GM23338 (cell line): Measurements from ENCODE around the gene COL6A3. TPM values are rescaled to one million over a fixed set of nuclear protein-coding genes. Genes with fewer than 3 reads are reported as not detected.

Source experiments
- ATAC-seq: fragments of 200-7000 bp; cut with Tn5 transposase; 3 replicates; pipeline ENCODE4 v1.9.1; 2020
- DNase-seq: peaks from one replicate; pipeline ENCODE4 v3.0.0-alpha.2; 2015; ENCODE audit warnings: low spot score
- H2AFZ ChIP-seq: fragments of 200-600 bp; sonication (generic); 2 replicates; pipeline ENCODE4 v1.8.0; 2016; ENCODE audit warnings: antibody characterized with exemption, mild to moderate bottlenecking, moderate library complexity
- H3F3A ChIP-seq: fragments of 200-600 bp; sonication (generic); replicated peaks from 2 replicates; pipeline ENCODE4 v1.8.0; 2017; ENCODE audit warnings: antibody characterized with exemption, mixed run types, low read depth
- H3K27ac ChIP-seq: fragments of 200-600 bp; sonication (generic); 2 replicates; pipeline ENCODE4 v1.6.1; 2016; ENCODE audit warnings: low read depth
- H3K27me3 ChIP-seq: fragments of 200-600 bp; sonication (generic); 2 replicates; pipeline ENCODE4 v1.8.0; 2016; ENCODE audit warnings: mild to moderate bottlenecking, mixed run types, moderate library complexity; ENCODE audit not compliant: insufficient read depth
- H3K36me3 ChIP-seq: fragments of 200-600 bp; sonication (generic); 2 replicates; pipeline ENCODE4 v1.8.0; 2016; ENCODE audit warnings: mild to moderate bottlenecking; ENCODE audit not compliant: insufficient read depth
- H3K4me1 ChIP-seq: fragments of 200-600 bp; sonication (generic); 2 replicates; pipeline ENCODE4 v1.8.0; 2016; ENCODE audit warnings: mild to moderate bottlenecking, moderate library complexity; ENCODE audit not compliant: insufficient read depth
- H3K4me2 ChIP-seq: fragments of 200-600 bp; sonication (generic); 2 replicates; pipeline ENCODE4 v1.7.1; 2017; ENCODE audit warnings: mixed run types
- H3K4me3 ChIP-seq: fragments of 200-600 bp; sonication (generic); 2 replicates; pipeline ENCODE4 v1.6.1; 2016; ENCODE audit warnings: mixed run types
- H3K79me2 ChIP-seq: fragments of 200-600 bp; sonication (generic); replicated peaks from 2 replicates; pipeline ENCODE4 v1.8.0; 2017; ENCODE audit warnings: mild to moderate bottlenecking; ENCODE audit not compliant: insufficient read depth
- H3K9me2 ChIP-seq: fragments of 200-600 bp; sonication (generic); 2 replicates; pipeline ENCODE4 v1.8.0; 2017; ENCODE audit not compliant: insufficient read depth
- H4K20me1 ChIP-seq: fragments of 200-600 bp; sonication (generic); replicated peaks from 2 replicates; pipeline ENCODE4 v1.8.0; 2017; ENCODE audit warnings: mild to moderate bottlenecking; ENCODE audit not compliant: insufficient read depth
- H3K27ac Mint-ChIP-seq: 2 replicates; pipeline ENCODE4 v1.8.0; 2020; ENCODE audit warnings: inconsistent platforms, mild to moderate bottlenecking, moderate library complexity, mixed read lengths
- H3K27me3 Mint-ChIP-seq: 3 replicates; pipeline ENCODE4 v1.8.0; 2022; ENCODE audit warnings: low read depth, mild to moderate bottlenecking, moderate library complexity, mixed read lengths, inconsistent platforms; ENCODE audit not compliant: insufficient read depth, poor library complexity
- H3K36me3 Mint-ChIP-seq: 3 replicates; pipeline ENCODE4 v1.8.0; 2021; ENCODE audit warnings: low read depth, mild to moderate bottlenecking, inconsistent platforms, moderate library complexity, mixed read lengths
- H3K4me1 Mint-ChIP-seq: 3 replicates; pipeline ENCODE4 v1.8.0; 2020; ENCODE audit warnings: mild to moderate bottlenecking, inconsistent platforms, mixed read lengths
- H3K4me3 Mint-ChIP-seq: 3 replicates; pipeline ENCODE4 v1.8.0; 2021; ENCODE audit warnings: moderate library complexity, mild to moderate bottlenecking, inconsistent platforms, mixed read lengths
- H3K9me3 Mint-ChIP-seq: 3 replicates; pipeline ENCODE4 v1.8.0; 2020; ENCODE audit warnings: moderate library complexity, mild to moderate bottlenecking, inconsistent platforms, mixed read lengths
- CREB1 ChIP-seq: fragments of 250-450 bp; sonication (Bioruptor Pico); IDR thresholded peaks from 2 replicates; pipeline ENCODE4 v1.5.0; 2020; ENCODE audit warnings: low read depth, mild to moderate bottlenecking, moderate library complexity
- CTCF ChIP-seq, 2 experiments: fragments of 200-600 bp in 1 of 2; sonication (generic) in 1 of 2; conservative IDR thresholded peaks; 2 replicates each; pipeline versions ENCODE4 v1.5.1 to v1.6.1; 2016 to 2017; ENCODE audit warnings: antibody characterized with exemption in 2 of 2, low read depth in 2 of 2, mild to moderate bottlenecking in 2 of 2, moderate library complexity in 1 of 2
- ETS1 ChIP-seq: IDR thresholded peaks from 2 replicates; pipeline ENCODE4 v1.6.1; 2016; ENCODE audit warnings: antibody characterized with exemption
- EZH2phosphoT487 ChIP-seq: fragments of 200-600 bp; sonication (generic); IDR thresholded peaks from one replicate; pipeline ENCODE4 v1.8.1; 2018; ENCODE audit warnings: antibody characterized with exemption; ENCODE audit not compliant: unreplicated experiment
- POLR2AphosphoS5 ChIP-seq: IDR thresholded peaks from 2 replicates; pipeline ENCODE4 v1.6.1; 2016; ENCODE audit warnings: antibody characterized with exemption, low read depth
- STAT1 ChIP-seq: IDR thresholded peaks from one replicate; pipeline ENCODE4 v1.6.1; 2016; ENCODE audit warnings: antibody characterized with exemption; ENCODE audit not compliant: unreplicated experiment
- ZNF114 ChIP-seq: fragments of 250-450 bp; sonication (Bioruptor Pico); IDR thresholded peaks from 2 replicates; pipeline ENCODE4 v1.5.0; 2020; ENCODE audit warnings: mild to moderate bottlenecking, moderate library complexity
- ZNF331 ChIP-seq: fragments of 250-450 bp; sonication (Bioruptor Pico); IDR thresholded peaks from 2 replicates; pipeline ENCODE4 v1.5.0; 2020; ENCODE audit warnings: low read depth, mild to moderate bottlenecking, moderate library complexity
- polyA plus RNA-seq: library from polyadenylated mRNA; unstranded; fragments of >200 nt; fragmentation: Nextera tagmentation; extraction: Ambion mirVana; gene quantifications from 2 replicates; pipeline ENCODE4 v1.2.1, GENCODE V29; 2016
- total RNA-seq: library from RNA; depleted of rRNA; stranded (reverse); fragments of >200 nt; shearing (Covaris generic); gene quantifications from 2 replicates; pipeline ENCODE4 v1.2.3, GENCODE V29; 2014
- TF ChIP-seq, protein P1 (sequence below): fragments of 250-450 bp; sonication (Bioruptor Pico); IDR thresholded peaks from 2 replicates; pipeline ENCODE4 v1.5.0; 2020; ENCODE audit warnings: mild to moderate bottlenecking, moderate library complexity

The COL6A3 gene
- total and polyA plus RNA-seq, 2 experiments from 2014 or later: 1.2 to 7.3 TPM

DNA sequence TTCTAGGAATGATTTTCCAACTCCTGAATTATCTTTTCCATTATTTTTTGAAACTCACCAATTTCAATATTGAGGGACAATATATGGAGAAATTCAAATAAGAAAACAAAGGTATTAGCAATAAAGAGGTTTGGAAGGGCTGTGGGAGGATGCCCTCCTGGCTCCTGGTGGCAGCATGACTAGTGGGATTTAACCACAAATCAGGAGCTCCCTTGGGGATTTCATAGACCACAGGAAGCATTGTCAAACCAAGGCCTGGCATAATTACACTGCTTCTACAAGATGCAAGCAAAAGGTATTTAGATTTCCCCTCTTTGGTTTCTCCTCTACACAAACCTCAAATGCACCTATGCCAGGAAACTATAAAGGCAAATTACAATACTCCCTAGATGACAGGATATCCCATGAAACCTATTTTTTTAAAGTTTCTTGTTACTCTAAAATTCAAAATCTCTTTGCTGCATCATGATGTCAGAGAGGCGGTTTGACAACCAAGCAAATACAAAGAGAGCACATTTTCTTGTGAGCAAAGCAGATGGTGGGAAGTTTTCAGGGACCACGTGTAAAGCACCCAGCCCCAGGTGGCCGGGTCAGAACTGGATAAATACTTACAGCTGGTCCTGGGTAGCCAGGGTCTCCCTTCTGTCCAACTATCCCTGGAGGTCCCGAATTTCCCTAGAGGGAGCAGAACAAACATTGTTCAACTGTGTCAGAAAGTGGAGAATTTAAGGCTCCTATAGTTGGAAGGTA lies 67.9 kb downstream of the COL6A3 start:
- H3K4me3 Mint-ChIP-seq: no peak overlapping the region
- H3K9me3 Mint-ChIP-seq: no peaks in the 10 kb centered on the region
- Histone ChIP-seq H3F3A (no peaks in the 10 kb centered on the region), H4K20me1 (no peaks in the 10 kb centered on the region), H3K4me3 (no peak overlapping the region), H3K79me2 (no peaks in the 10 kb centered on the region), H3K4me1 (no peaks in the 10 kb centered on the region), H3K27me3 (no peaks in the 10 kb centered on the region), H3K36me3 (no peaks in the 10 kb centered on the region), H3K27ac (no peak overlapping the region), H3K9me2 (peaks cover 6% of the 10 kb centered on the region; the same call in 1 of the 2 replicates), H3K4me2 (no peak overlapping the region), H2AFZ (no peak overlapping the region)
- H3K4me1 Mint-ChIP-seq: peaks cover 6% of the 10 kb centered on the region; the same call in 1 of the 3 replicates
- peaks cover 9% of the 10 kb centered on the region for H3K27me3 Mint-ChIP-seq
- H3K27ac Mint-ChIP-seq: no peak overlapping the region
- no peak for TF ChIP-seq CTCF (conservative IDR thresholded peaks at IDR 0.05; ENCODE audit: low read depth in 2 of 2)
- TF ChIP-seq POLR2AphosphoS5: no peak
- TF ChIP-seq, protein P1, sequence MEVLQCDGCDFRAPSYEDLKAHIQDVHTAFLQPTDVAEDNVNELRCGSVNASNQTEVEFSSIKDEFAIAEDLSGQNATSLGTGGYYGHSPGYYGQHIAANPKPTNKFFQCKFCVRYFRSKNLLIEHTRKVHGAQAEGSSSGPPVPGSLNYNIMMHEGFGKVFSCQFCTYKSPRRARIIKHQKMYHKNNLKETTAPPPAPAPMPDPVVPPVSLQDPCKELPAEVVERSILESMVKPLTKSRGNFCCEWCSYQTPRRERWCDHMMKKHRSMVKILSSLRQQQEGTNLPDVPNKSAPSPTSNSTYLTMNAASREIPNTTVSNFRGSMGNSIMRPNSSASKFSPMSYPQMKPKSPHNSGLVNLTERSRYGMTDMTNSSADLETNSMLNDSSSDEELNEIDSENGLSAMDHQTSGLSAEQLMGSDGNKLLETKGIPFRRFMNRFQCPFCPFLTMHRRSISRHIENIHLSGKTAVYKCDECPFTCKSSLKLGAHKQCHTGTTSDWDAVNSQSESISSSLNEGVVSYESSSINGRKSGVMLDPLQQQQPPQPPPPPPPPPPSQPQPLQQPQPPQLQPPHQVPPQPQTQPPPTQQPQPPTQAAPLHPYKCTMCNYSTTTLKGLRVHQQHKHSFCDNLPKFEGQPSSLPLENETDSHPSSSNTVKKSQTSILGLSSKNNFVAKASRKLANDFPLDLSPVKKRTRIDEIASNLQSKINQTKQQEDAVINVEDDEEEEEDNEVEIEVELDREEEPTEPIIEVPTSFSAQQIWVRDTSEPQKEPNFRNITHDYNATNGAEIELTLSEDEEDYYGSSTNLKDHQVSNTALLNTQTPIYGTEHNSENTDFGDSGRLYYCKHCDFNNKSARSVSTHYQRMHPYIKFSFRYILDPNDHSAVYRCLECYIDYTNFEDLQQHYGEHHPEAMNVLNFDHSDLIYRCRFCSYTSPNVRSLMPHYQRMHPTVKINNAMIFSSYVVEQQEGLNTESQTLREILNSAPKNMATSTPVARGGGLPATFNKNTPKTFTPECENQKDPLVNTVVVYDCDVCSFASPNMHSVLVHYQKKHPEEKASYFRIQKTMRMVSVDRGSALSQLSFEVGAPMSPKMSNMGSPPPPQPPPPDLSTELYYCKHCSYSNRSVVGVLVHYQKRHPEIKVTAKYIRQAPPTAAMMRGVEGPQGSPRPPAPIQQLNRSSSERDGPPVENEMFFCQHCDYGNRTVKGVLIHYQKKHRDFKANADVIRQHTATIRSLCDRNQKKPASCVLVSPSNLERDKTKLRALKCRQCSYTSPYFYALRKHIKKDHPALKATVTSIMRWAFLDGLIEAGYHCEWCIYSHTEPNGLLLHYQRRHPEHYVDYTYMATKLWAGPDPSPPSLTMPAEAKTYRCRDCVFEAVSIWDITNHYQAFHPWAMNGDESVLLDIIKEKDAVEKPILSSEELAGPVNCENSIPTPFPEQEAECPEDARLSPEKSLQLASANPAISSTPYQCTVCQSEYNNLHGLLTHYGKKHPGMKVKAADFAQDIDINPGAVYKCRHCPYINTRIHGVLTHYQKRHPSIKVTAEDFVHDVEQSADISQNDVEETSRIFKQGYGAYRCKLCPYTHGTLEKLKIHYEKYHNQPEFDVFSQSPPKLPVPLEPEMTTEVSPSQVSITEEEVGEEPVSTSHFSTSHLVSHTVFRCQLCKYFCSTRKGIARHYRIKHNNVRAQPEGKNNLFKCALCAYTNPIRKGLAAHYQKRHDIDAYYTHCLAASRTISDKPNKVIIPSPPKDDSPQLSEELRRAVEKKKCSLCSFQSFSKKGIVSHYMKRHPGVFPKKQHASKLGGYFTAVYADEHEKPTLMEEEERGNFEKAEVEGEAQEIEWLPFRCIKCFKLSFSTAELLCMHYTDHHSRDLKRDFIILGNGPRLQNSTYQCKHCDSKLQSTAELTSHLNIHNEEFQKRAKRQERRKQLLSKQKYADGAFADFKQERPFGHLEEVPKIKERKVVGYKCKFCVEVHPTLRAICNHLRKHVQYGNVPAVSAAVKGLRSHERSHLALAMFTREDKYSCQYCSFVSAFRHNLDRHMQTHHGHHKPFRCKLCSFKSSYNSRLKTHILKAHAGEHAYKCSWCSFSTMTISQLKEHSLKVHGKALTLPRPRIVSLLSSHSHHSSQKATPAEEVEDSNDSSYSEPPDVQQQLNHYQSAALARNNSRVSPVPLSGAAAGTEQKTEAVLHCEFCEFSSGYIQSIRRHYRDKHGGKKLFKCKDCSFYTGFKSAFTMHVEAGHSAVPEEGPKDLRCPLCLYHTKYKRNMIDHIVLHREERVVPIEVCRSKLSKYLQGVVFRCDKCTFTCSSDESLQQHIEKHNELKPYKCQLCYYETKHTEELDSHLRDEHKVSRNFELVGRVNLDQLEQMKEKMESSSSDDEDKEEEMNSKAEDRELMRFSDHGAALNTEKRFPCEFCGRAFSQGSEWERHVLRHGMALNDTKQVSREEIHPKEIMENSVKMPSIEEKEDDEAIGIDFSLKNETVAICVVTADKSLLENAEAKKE: no peak
- TF ChIP-seq ZNF331 (CRISPR knock-in tag): no peak
- no peak for TF ChIP-seq ZNF114 (CRISPR knock-in tag)
- no peak for TF ChIP-seq ETS1
- TF ChIP-seq CREB1 (CRISPR knock-in tag): no peak
- TF ChIP-seq STAT1: no peak
- no peak for TF ChIP-seq EZH2phosphoT487
- peaks cover 5% of the 10 kb centered on the region; the same call in 1 of the 3 replicates for H3K36me3 Mint-ChIP-seq
- DNase-seq: no peak
- no peak for ATAC-seq
